H9 (cell line): Measurements from ENCODE around the gene WDR59. TPM values are rescaled to one million over a fixed set of nuclear protein-coding genes. Genes with fewer than 3 reads are reported as not detected.

Experiments used
- DNase-seq: peaks from one replicate; pipeline ENCODE4 v3.0.0-alpha.2; 2017
- H2AFZ ChIP-seq: one replicate; pipeline ENCODE4 v1.6.1; 2013; ENCODE audit warnings: mild to moderate bottlenecking, low read length, control low read depth, moderate library complexity
- H2AK5ac ChIP-seq: 2 replicates; pipeline ENCODE4 v1.6.1; 2013; ENCODE audit warnings: low read length, control low read depth, mixed read lengths; ENCODE audit not compliant: insufficient read length
- H2BK120ac ChIP-seq: one replicate; pipeline ENCODE4 v1.6.1; 2013; ENCODE audit warnings: low read depth, mild to moderate bottlenecking, low read length, control low read depth, inconsistent platforms; ENCODE audit not compliant: poor library complexity, severe bottlenecking
- H2BK12ac ChIP-seq: 2 replicates; pipeline ENCODE4 v1.6.1; 2013; ENCODE audit warnings: low read length, control low read depth, mixed read lengths, low read depth; ENCODE audit not compliant: insufficient read length
- H2BK15ac ChIP-seq: 2 replicates; pipeline ENCODE4 v1.6.1; 2013; ENCODE audit warnings: low read depth, low read length, control low read depth
- H2BK20ac ChIP-seq: one replicate; pipeline ENCODE4 v1.6.1; 2013; ENCODE audit warnings: low read depth, mild to moderate bottlenecking, low read length, control low read depth, inconsistent platforms; ENCODE audit not compliant: poor library complexity, severe bottlenecking
- H2BK5ac ChIP-seq: 2 replicates; pipeline ENCODE4 v1.6.1; 2013; ENCODE audit warnings: low read length, control low read depth, mixed read lengths; ENCODE audit not compliant: insufficient read length
- H3K14ac ChIP-seq: 2 replicates; pipeline ENCODE4 v1.6.1; 2013; ENCODE audit warnings: low read length, control low read depth; ENCODE audit not compliant: insufficient read depth
- H3K18ac ChIP-seq: 2 replicates; pipeline ENCODE4 v1.6.1; 2013; ENCODE audit warnings: low read depth, mild to moderate bottlenecking, mixed read lengths, low read length, control low read depth; ENCODE audit not compliant: insufficient read length
- H3K23ac ChIP-seq: 2 replicates; pipeline ENCODE4 v1.6.1; 2013; ENCODE audit warnings: low read length, control low read depth, mixed read lengths, low read depth; ENCODE audit not compliant: insufficient read length
- H3K23me2 ChIP-seq: 2 replicates; pipeline ENCODE4 v1.6.1; 2013; ENCODE audit warnings: low read depth, mild to moderate bottlenecking, mixed read lengths, low read length, control low read depth; ENCODE audit not compliant: insufficient read length, poor library complexity, severe bottlenecking
- H3K27ac ChIP-seq: 2 replicates; pipeline ENCODE4 v1.5.1; 2013; ENCODE audit warnings: low read length, control low read depth, mixed read lengths, low read depth; ENCODE audit not compliant: insufficient read length
- H3K27me3 ChIP-seq: 2 replicates; pipeline ENCODE4 v1.6.1; 2013; ENCODE audit warnings: low read length, control low read depth, inconsistent platforms; ENCODE audit not compliant: insufficient read depth
- H3K4ac ChIP-seq: 2 replicates; pipeline ENCODE4 v1.6.1; 2013; ENCODE audit warnings: low read depth, mild to moderate bottlenecking, control low read depth, inconsistent platforms, low read length, moderate library complexity
- H3K4me1 ChIP-seq: 2 replicates; pipeline ENCODE4 v1.6.1; 2013; ENCODE audit warnings: low read length, control low read depth, inconsistent platforms; ENCODE audit not compliant: insufficient read depth
- H3K4me2 ChIP-seq: 2 replicates; pipeline ENCODE4 v1.6.1; 2013; ENCODE audit warnings: low read length, control low read depth, mixed read lengths; ENCODE audit not compliant: insufficient read length, insufficient read depth
- H3K56ac ChIP-seq: 2 replicates; pipeline ENCODE4 v1.6.1; 2013; ENCODE audit warnings: low read depth, mild to moderate bottlenecking, mixed read lengths, low read length, control low read depth; ENCODE audit not compliant: insufficient read length
- H3K79me1 ChIP-seq: 2 replicates; pipeline ENCODE4 v1.6.1; 2013; ENCODE audit warnings: low read depth, mild to moderate bottlenecking, moderate library complexity, low read length, control low read depth, inconsistent platforms; ENCODE audit not compliant: insufficient read depth, poor library complexity, severe bottlenecking
- H3K79me2 ChIP-seq: 2 replicates; pipeline ENCODE4 v1.6.1; 2013; ENCODE audit warnings: low read length, control low read depth, inconsistent platforms; ENCODE audit not compliant: insufficient read depth
- H3K9ac ChIP-seq: 2 replicates; pipeline ENCODE4 v1.6.1; 2013; ENCODE audit warnings: low read length, control low read depth, mixed read lengths; ENCODE audit not compliant: insufficient read length; ENCODE audit errors: extremely low read depth
- H3K9me3 ChIP-seq: one replicate; pipeline ENCODE4 v1.6.1; 2013; ENCODE audit warnings: low read depth, low read length, inconsistent platforms; ENCODE audit not compliant: control insufficient read depth
- H3T11ph ChIP-seq: one replicate; pipeline ENCODE4 v1.6.1; 2013; ENCODE audit warnings: mild to moderate bottlenecking, low read length, control low read depth, inconsistent platforms
- H4K20me1 ChIP-seq: one replicate; pipeline ENCODE4 v1.6.1; 2013; ENCODE audit not compliant: control insufficient read depth, insufficient read length, insufficient read depth
- H4K5ac ChIP-seq: 2 replicates; pipeline ENCODE4 v1.6.1; 2013; ENCODE audit warnings: low read depth, mild to moderate bottlenecking, mixed read lengths, low read length, control low read depth; ENCODE audit not compliant: insufficient read length
- H4K8ac ChIP-seq: replicated peaks from 2 replicates; pipeline ENCODE4 v1.6.1; 2013; ENCODE audit warnings: low read length, control low read depth, mixed read lengths, low read depth; ENCODE audit not compliant: insufficient read length
- H4K91ac ChIP-seq: 2 replicates; pipeline ENCODE4 v1.6.1; 2013; ENCODE audit warnings: low read depth, mild to moderate bottlenecking, moderate library complexity, mixed read lengths, low read length, control low read depth; ENCODE audit not compliant: insufficient read length
- H3K27ac Mint-ChIP-seq, 3 experiments: 2 replicates in 2 of 3; 3 replicates in 1 of 3; pipeline ENCODE4 v1.8.0; 2020 to 2021; ENCODE audit warnings: mixed read lengths in 3 of 3, mild to moderate bottlenecking in 1 of 3, moderate library complexity in 1 of 3
- H3K27me3 Mint-ChIP-seq: 2 replicates; pipeline ENCODE4 v1.8.0; 2021; ENCODE audit warnings: low read depth, mild to moderate bottlenecking, moderate library complexity, mixed read lengths
- H3K36me3 Mint-ChIP-seq, 3 experiments: 2 replicates in 2 of 3; 3 replicates in 1 of 3; pipeline ENCODE4 v1.8.0; 2020 to 2021; ENCODE audit warnings: low read depth in 3 of 3, mixed read lengths in 3 of 3; ENCODE audit not compliant: insufficient read depth in 1 of 3
- H3K4me1 Mint-ChIP-seq, 2 experiments: 2 replicates each; pipeline ENCODE4 v1.8.0; 2020; ENCODE audit warnings: mixed read lengths in 2 of 2
- H3K4me3 Mint-ChIP-seq, 2 experiments: 2 replicates in 1 of 2; 3 replicates in 1 of 2; pipeline ENCODE4 v1.8.0; 2020 to 2021; ENCODE audit warnings: mild to moderate bottlenecking in 2 of 2, mixed read lengths in 2 of 2, moderate library complexity in 1 of 2
- H3K9me3 Mint-ChIP-seq, 2 experiments: 2 replicates in 1 of 2; 3 replicates in 1 of 2; pipeline ENCODE4 v1.8.0; 2020; ENCODE audit warnings: mild to moderate bottlenecking in 2 of 2, mixed read lengths in 2 of 2, moderate library complexity in 1 of 2
- CTCF ChIP-seq: fragments of 200-600 bp; sonication (generic); conservative IDR thresholded peaks from 3 replicates; pipeline ENCODE4 v1.8.0; 2021; ENCODE audit warnings: antibody characterized with exemption, mild to moderate bottlenecking
- WGBS: extraction: QIAGEN DNeasy Blood & Tissue Kit; methylation state at CpG from one replicate; pipeline ENCODE4 v1.1.7; 2013; ENCODE audit warnings: missing lambda C conversion rate, low lambda C conversion rate, mixed read lengths; ENCODE audit not compliant: insufficient read length; ENCODE audit errors: extremely low coverage; 5-methylcytosine and 5-hydroxymethylcytosine counted together
- total RNA-seq: library from RNA; stranded (reverse); gene quantifications from 2 replicates; pipeline ENCODE4 v1.2.1, GENCODE V29; 2021

Gene WDR59
- total RNA-seq, 1 experiment from 2014 or later = 97.5 TPM

- no peak for DNase-seq
- Histone ChIP-seq H3K79me2 (peaks cover 5% of the 10 kb centered on the region; the same call in 1 of the 2 replicates), H2AK5ac (no peak overlapping the region), H3K4me2 (no peak overlapping the region), H3K23ac (no peak overlapping the region), H3K79me1 (peaks cover 6% of the 10 kb centered on the region), H2BK12ac (peak overlapping the region; percentile 8), H3T11ph (no peak overlapping the region), H3K9ac (no peak overlapping the region), H4K20me1 (no peaks in the 10 kb centered on the region), H3K4me1 (peaks cover 3% of the 10 kb centered on the region; the same call in 1 of the 2 replicates), H3K4ac (no peak overlapping the region), H4K8ac (no peak overlapping the region), H3K18ac (no peak overlapping the region), H3K23me2 (peaks cover 16% of the 10 kb centered on the region), H3K14ac (no peak overlapping the region), H2BK120ac (no peak overlapping the region), H3K27me3 (no peaks in the 10 kb centered on the region), H2BK20ac (no peak overlapping the region), H3K56ac (no peak overlapping the region), H3K27ac (no peak overlapping the region), H4K5ac (no peak overlapping the region), H2BK5ac (no peak overlapping the region), H4K91ac (no peak overlapping the region), H3K9me3 (no peaks in the 10 kb centered on the region), H2AFZ (peak overlapping the region; percentile 52), H2BK15ac (no peak overlapping the region)
- Mint-ChIP-seq H3K27me3 (peaks cover 5% of the 10 kb centered on the region), H3K4me3 (no peak overlapping the region), H3K27ac (no peak overlapping the region), H3K4me1 (peaks cover 26 to 35% of the 10 kb centered on the region in 2 experiments), H3K9me3 (no peaks in the 10 kb centered on the region), H3K36me3 (no peaks in the 10 kb centered on the region; a peak in 1 of 7 replicates)
- no CpG with 5 or more reads among the region's 8 CpGs for WGBS
- TF ChIP-seq CTCF = no peak
Observed at GRCh38 chr16:74997042-74997491, 12.1 kb upstream of the WDR59 start.
